Measurements from ENCODE around the gene CHCHD10. TPM values are rescaled to one million over a fixed set of nuclear protein-coding genes. Genes with fewer than 3 reads are reported as not detected.

Gene CHCHD10
- total and polyA plus RNA-seq, 9 donors, result 2.7 to 40.5 (median 20.1) TPM

GRCh38 chr22:23815541-23816155 lies 47.9 kb upstream of the CHCHD10 start:
- no peak for DNase-seq
- Histone ChIP-seq H3K36me3 (no peaks in the 10 kb centered on the region), H3K4me1 (ENCODE audit: insufficient read depth) (no peaks in the 10 kb centered on the region), H3K27me3 (no peaks in the 10 kb centered on the region), H3K9me3 (no peaks in the 10 kb centered on the region), H3K27ac (no peak overlapping the region), H3K4me3 (no peak overlapping the region)
- 71 to 80% (median 80%) methylated on average over 10 of the region's 10 CpGs for WGBS, 3 donors
- no peak for TF ChIP-seq POLR2A (IDR thresholded peaks at IDR 0.05)
- TF ChIP-seq EP300 (IDR thresholded peaks at IDR 0.05), result no peak
- TF ChIP-seq, protein P1, sequence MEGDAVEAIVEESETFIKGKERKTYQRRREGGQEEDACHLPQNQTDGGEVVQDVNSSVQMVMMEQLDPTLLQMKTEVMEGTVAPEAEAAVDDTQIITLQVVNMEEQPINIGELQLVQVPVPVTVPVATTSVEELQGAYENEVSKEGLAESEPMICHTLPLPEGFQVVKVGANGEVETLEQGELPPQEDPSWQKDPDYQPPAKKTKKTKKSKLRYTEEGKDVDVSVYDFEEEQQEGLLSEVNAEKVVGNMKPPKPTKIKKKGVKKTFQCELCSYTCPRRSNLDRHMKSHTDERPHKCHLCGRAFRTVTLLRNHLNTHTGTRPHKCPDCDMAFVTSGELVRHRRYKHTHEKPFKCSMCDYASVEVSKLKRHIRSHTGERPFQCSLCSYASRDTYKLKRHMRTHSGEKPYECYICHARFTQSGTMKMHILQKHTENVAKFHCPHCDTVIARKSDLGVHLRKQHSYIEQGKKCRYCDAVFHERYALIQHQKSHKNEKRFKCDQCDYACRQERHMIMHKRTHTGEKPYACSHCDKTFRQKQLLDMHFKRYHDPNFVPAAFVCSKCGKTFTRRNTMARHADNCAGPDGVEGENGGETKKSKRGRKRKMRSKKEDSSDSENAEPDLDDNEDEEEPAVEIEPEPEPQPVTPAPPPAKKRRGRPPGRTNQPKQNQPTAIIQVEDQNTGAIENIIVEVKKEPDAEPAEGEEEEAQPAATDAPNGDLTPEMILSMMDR (IDR thresholded peaks at IDR 0.05), result no peak
- intact Hi-C loops (cut with DNase I), result no loop called here

- no peak overlapping the region for H3K27ac ChIP-seq
- WGBS, 3 donors, result 93 to 96% (median 96%) methylated on average over 4 of the region's 4 CpGs
- no peaks in the 10 kb centered on the region for H3K36me3 ChIP-seq
- no peaks in the 10 kb centered on the region for H3K4me1 ChIP-seq (ENCODE audit: insufficient read depth)
- H3K9me3 ChIP-seq, result no peaks in the 10 kb centered on the region
- no peaks in the 10 kb centered on the region for H3K27me3 ChIP-seq
- H3K4me3 ChIP-seq, result no peak overlapping the region
- intact Hi-C loops (cut with DNase I), result no loop called here
- TF ChIP-seq POLR2A (IDR thresholded peaks at IDR 0.05), result no peak
- no peak for TF ChIP-seq EP300 (IDR thresholded peaks at IDR 0.05)
- TF ChIP-seq, protein P1 (IDR thresholded peaks at IDR 0.05), result no peak
- DNase-seq, result no peak
These were observed 44.6 kb upstream of the CHCHD10 start for GRCh38 chr22:23812378-23812777.

DNA sequence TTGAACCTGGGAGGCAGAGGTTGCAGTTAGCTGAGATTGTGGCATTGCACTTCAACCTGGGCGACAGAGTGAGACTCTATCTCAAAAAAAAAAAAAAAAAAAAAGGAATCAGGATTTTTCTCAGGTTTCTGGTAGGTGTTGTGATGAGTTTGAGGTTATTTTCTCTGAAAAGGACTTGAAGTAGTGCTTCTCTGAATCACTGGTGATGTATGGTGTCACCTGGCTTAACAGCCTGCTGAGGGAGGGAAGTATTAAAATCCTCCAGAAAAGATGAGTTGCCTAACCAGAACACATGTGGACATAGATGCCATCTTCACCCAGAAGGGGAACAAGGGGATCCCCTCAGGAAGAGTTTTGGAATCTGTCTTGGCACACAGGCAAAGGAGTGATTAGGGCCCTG lies 39.1 kb upstream of the CHCHD10 start:
- no peak for DNase-seq
- H3K9me3 ChIP-seq, result no peaks in the 10 kb centered on the region
- WGBS, 3 donors, result 94 to 100% (median 96%) methylated on average over 1 of the region's 1 CpG
- intact Hi-C loops (cut with DNase I), result no loop called here
- H3K36me3 ChIP-seq, result no peaks in the 10 kb centered on the region
- H3K27me3 ChIP-seq, result no peaks in the 10 kb centered on the region
- H3K27ac ChIP-seq, result no peak overlapping the region
- H3K4me3 ChIP-seq, result no peak overlapping the region
- peaks cover 2% of the 10 kb centered on the region for H3K4me1 ChIP-seq (ENCODE audit: insufficient read depth)
- TF ChIP-seq POLR2A (IDR thresholded peaks at IDR 0.05) (no peak), EP300 (IDR thresholded peaks at IDR 0.05) (no peak)
- TF ChIP-seq, protein P1 (IDR thresholded peaks at IDR 0.05), result no peak

GRCh38 chr22:23804781-23805291 lies 37.1 kb upstream of the CHCHD10 start:
- TF ChIP-seq POLR2A (IDR thresholded peaks at IDR 0.05) (no peak), EP300 (IDR thresholded peaks at IDR 0.05) (no peak)
- TF ChIP-seq, protein P1 (IDR thresholded peaks at IDR 0.05), result no peak
- Histone ChIP-seq H3K4me1 (ENCODE audit: insufficient read depth) (peaks cover 2% of the 10 kb centered on the region), H3K27me3 (no peaks in the 10 kb centered on the region), H3K27ac (peak overlapping the region in 1 of 2 donors; percentile 59), H3K36me3 (no peaks in the 10 kb centered on the region), H3K9me3 (no peaks in the 10 kb centered on the region), H3K4me3 (no peak overlapping the region)
- 12 to 35% (median 13%) methylated on average over 12 of the region's 12 CpGs for WGBS, 3 donors
- DNase-seq, result peak in 3 of 5 donors; percentile 35 to 65 (median 55)
- intact Hi-C loops (cut with DNase I), result no loop called here
